ENCODE data around the gene ATG5. TPM values are rescaled to one million over a fixed set of nuclear protein-coding genes. Genes with fewer than 3 reads are reported as not detected.

Gene ATG5
- 17.0 and 19.8 TPM in 2 replicates for total RNA-seq (2014; rRNA removed; shearing (Covaris generic))

GRCh38 chr6:106325336-106326178 is at the start of gene ATG5:
ATG5 (minus strand) TSS chr6:106325760; CDS start chr6:106316208, 9,552 bp downstream.
- DNase-seq (ENCODE audit: low spot score) = peak; percentile 98

DNA sequence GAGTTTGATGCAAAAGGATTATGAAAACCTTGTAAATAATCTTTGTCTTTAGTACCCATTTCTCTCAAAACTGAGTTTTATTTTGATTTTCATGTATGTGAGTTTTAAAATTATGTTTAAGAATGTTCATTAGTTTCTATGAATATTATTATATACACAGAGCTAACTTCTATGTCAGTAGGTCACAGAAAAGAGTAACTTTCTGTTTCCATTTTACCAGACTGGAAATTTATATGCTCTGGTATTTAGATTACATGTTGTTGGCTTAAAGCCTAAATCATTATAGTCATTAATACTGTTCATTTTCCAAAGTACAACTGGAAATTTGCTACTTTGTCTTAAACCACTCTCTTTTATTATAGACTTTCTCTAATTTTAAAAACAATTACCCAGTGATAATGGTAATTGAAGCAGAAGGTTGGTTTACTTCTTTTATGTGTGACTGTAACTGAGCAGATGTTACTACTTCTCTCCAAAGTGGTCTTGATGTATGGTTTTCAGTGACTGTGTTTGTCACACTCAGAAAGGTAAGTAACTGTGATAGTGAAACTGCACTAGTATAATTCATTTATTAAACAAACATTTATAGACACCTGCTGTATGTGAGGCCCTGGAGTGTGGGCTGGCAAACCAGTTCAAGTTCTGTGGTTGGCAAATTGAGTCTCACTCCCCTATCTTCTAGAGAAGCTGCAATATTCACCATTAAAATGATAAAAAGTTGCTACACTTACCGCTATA is 48.1 kb upstream of the ATG5 start:
- DNase-seq (ENCODE audit: low spot score) = no peak

- DNase-seq (ENCODE audit: low spot score) = peak; percentile 39
These were observed 47.4 kb upstream of the ATG5 start for GRCh38 chr6:106372838-106373501.

- DNase-seq (ENCODE audit: low spot score) = peak; percentile 34
These were observed 45.1 kb upstream of the ATG5 start for GRCh38 chr6:106370639-106371038.

GRCh38 chr6:106369739-106370138 is 44.2 kb upstream of the ATG5 start:
- DNase-seq (ENCODE audit: low spot score) = no peak

GRCh38 chr6:106363401-106364138 is 38.0 kb upstream of the ATG5 start:
- no peak for DNase-seq (ENCODE audit: low spot score)

DNA sequence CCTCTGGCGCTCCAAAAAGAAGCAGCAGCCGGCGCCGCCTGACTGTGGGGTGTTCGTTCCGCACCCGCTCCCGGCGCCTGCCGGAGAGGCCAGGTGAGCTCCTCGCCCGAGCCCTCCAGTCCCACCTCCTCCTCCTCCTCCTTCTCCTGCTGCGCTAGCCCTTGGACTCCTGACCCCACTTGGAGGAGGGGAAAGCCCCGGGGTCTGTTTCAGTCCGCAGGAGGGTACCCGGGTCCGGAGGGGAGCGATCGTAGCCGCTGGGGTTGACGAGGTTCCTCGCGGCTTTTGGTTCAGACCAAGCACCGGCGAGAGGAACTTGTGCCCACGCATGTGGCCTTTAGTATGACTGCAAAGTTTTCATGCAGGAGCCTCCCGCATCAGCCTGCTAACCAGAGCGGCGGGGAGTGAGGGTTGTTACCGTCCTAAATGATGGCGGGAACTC is 35.5 kb upstream of the ATG5 start:
- peak; percentile 66 for DNase-seq (ENCODE audit: low spot score)

- DNase-seq (ENCODE audit: low spot score) = peak; percentile 93
These were observed 34.9 kb upstream of the ATG5 start, which contains the start of gene CRYBG1 for GRCh38 chr6:106360410-106360988. CRYBG1 (plus strand) TSS chr6:106360717; CDS start chr6:106360909, 192 bp downstream.

- DNase-seq (ENCODE audit: low spot score) = no peak
These were observed 34.4 kb upstream of the ATG5 start for GRCh38 chr6:106359959-106360409.

- peak; percentile 58 for DNase-seq (ENCODE audit: low spot score)
These were observed 30.8 kb upstream of the ATG5 start for GRCh38 chr6:106356378-106356777.

DNA sequence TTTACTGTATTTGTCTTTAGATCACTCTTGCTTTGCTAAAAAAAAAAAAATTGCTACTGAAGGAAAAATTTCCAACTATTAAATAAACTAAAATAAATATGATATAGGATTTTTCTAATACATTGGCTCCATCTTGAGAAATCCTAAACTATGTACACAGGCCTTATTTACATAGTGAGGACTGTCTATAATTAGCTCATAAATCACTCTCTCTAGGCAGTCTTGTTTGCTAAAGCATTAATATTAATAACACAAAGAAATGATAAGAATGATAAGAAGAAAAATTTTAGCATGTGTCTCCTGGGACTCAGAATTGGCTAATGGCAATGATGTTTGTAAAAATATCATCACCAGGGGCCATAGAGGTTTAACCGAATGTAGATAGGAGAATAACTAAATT is 21.7 kb upstream of the ATG5 start:
- no peak for DNase-seq (ENCODE audit: low spot score)

DNA sequence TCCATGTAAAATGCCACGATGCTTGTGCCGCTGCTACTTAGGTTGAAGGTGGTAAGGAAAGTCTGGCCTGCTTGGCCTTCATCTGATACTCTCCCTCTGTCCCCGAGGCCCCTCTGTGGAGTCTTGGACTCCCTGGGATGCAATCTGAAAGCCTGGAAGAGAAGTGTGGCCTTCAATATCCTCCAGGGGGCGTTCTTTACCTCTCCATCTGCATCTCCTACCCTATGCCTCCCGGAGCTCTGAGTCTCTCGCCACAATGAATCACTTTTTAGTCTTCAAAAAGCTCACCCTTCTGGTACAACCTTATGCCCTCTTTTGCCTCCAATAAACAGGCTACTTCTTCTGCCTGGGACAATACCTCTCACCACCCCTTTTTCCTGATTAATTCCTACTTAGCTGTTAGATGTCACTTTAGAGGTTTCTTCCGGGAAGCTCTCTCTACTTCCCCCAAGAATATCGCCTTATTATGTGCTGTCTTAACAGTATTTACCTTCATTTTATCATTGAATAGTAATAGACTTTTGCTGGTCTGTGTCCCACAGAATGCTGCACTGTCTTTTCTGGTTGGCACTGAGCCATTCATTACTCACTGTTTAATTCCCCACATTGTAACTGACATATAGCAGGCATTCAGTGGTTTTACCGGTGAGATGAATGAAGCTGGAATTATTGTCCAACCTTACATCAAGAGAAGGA is 13.9 kb upstream of the ATG5 start:
- peak; percentile 88 for DNase-seq (ENCODE audit: low spot score)

GRCh38 chr6:106334646-106335448 is 9.3 kb upstream of the ATG5 start:
- peak; percentile 61 for DNase-seq (ENCODE audit: low spot score)

GRCh38 chr6:106324726-106325335 is 729 bp downstream of the ATG5 start:
- DNase-seq (ENCODE audit: low spot score) = peak; percentile 67

- no peak for DNase-seq (ENCODE audit: low spot score)
These were observed 3.6 kb downstream of the ATG5 start for GRCh38 chr6:106321940-106322339.

GRCh38 chr6:106318851-106319250 is 6.7 kb downstream of the ATG5 start:
- no peak for DNase-seq (ENCODE audit: low spot score)

DNA sequence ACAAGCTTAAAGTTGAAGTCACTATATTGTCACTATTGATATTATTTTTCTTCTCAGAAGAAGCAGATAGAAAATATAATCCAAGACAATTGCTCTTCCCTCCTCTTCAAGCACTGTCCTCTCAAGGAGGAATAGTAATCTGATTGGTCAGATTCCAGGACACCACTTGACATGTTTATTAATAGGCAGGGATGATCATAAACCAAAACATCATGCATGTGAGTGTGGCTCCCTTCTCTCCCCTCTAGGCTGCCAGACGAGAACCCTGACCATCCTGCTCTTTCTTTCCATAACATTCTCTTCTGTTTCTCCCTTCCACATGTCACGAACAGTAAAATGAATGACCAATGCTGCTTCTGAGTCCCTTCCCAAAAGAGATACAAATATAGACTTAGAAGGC is 7.5 kb downstream of the ATG5 start:
- no peak for DNase-seq (ENCODE audit: low spot score)

- DNase-seq (ENCODE audit: low spot score) = no peak
These were observed 9.2 kb downstream of the ATG5 start for GRCh38 chr6:106316375-106316766.

Measured in HT-29 (cell line).